ENCODE results near the gene WBP2.

DNA sequence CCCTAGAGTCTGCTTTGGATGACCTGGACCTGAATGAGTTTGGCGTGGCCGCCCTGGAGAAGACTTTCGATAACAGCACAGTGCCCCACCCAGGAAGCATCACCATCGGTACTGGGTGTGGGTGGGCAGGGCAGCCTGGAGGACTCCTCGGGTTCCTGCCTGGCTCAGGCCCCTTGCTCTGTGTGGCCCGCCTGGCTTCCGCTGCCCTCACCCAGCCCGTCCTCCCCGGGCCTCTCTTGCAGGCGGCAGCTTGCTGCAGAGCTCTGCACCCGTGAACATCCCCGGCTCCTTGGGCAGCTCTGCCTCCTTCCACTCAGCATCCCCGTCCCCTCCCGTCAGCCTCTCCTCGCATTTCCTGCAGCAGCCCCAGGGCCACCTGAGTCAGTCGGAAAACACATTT is 35.5 kb downstream of the WBP2 start:
- TF ChIP-seq POLR2AphosphoS5 (IDR thresholded peaks at IDR 0.05; ENCODE audit: low read depth, low read length) (no peak), POLR2A (IDR thresholded peaks at IDR 0.05; ENCODE audit: low read depth, low read length) (no peak), SPI1 (IDR thresholded peaks at IDR 0.05; ENCODE audit: low read depth, low read length) (no peak), PAX5 (IDR thresholded peaks at IDR 0.05; ENCODE audit: insufficient read depth, low read length, severe bottlenecking) (no peak), TAF1 (IDR thresholded peaks at IDR 0.05; ENCODE audit: low read depth, low read length) (no peak), POU2F2 (IDR thresholded peaks at IDR 0.05; ENCODE audit: low read depth, low read length) (no peak)

Measured in GM12891 (cell line).